Left ventricle myocardium inferior (tissue), 1 donor: ENCODE results near the gene INO80B. TPM values are rescaled to one million over a fixed set of nuclear protein-coding genes. Genes with fewer than 3 reads are reported as not detected.
"Not testable (repeated sequence)": the region's sequence is repeated elsewhere in the genome, so short reads cannot be mapped to it uniquely, and the experiment has no call there.

Experiments used
- DNase-seq: peaks from one replicate; pipeline ENCODE4 v3.0.0-alpha.2; 2020
- H3K27ac ChIP-seq: fragments of 200-600 bp; replicated peaks from 2 replicates; pipeline ENCODE4 v1.8.0; 2021
- H3K27me3 ChIP-seq: fragments of 200-600 bp; 2 replicates; pipeline ENCODE4 v1.8.0; 2021; ENCODE audit warnings: low read depth
- H3K36me3 ChIP-seq: fragments of 200-600 bp; 2 replicates; pipeline ENCODE4 v1.8.0; 2021
- H3K4me1 ChIP-seq: fragments of 200-600 bp; 2 replicates; pipeline ENCODE4 v1.8.0; 2021
- H3K4me3 ChIP-seq: fragments of 200-600 bp; 2 replicates; pipeline ENCODE4 v1.8.0; 2021; ENCODE audit warnings: mild to moderate bottlenecking, moderate library complexity
- H3K9me3 ChIP-seq: fragments of 200-600 bp; replicated peaks from 2 replicates; pipeline ENCODE4 v1.8.0; 2021
- CTCF ChIP-seq: fragments of 200-600 bp; IDR thresholded peaks from 2 replicates; pipeline ENCODE4 v1.8.0; 2021; ENCODE audit warnings: antibody characterized with exemption, mild to moderate bottlenecking, borderline replicate concordance
- intact Hi-C: fragments of 100-400 bp; cut with micrococcal nuclease; formaldehyde crosslinking; loops from one replicate; pipeline ENCODE4 v1.11.0; 2022
- total RNA-seq: library from RNA; stranded (reverse); fragmentation: NEBNext Ultra II Directional; extraction: Animal tissue kit (Norgen Biotek cat#: 25700); gene quantifications from one replicate; pipeline ENCODE4 v1.2.1, GENCODE V29; 2021
- donor health status: DM: no; HTN: yes; CAD: no; lungs with severe emphysema.

The INO80B gene
- total RNA-seq, 1 donor from 2014 or later = 19.3 TPM

- DNase-seq = no peak
Measured at GRCh38 chr2:74441170-74441689, 13.7 kb upstream of the INO80B start.

GRCh38 chr2:74441690-74442482 lies 13.0 kb upstream of the INO80B start, which contains the start of gene RTKN:
TSS of gene RTKN (minus strand) at chr2:74441937. CDS start at chr2:74441816, 121 bp downstream.
- peaks cover 14% of the 10 kb centered on the region for H3K27me3 ChIP-seq
- peak within 1 kb of the TSS; percentile 92 for H3K27ac ChIP-seq
- H3K4me1 ChIP-seq = peaks cover 47% of the 10 kb centered on the region
- no peak for TF ChIP-seq CTCF
- H3K36me3 ChIP-seq = no peaks in the 10 kb centered on the region
- peak within 1 kb of the TSS; percentile 73 for H3K4me3 ChIP-seq
- DNase-seq = peak; percentile 43
- no peaks in the 10 kb centered on the region for H3K9me3 ChIP-seq
- intact Hi-C loops = no loop called here

More at GRCh38 chr2:74441170-74441689, 13.7 kb upstream of the INO80B start:
- H3K27ac ChIP-seq = peak overlapping the region; percentile 92
- no peaks in the 10 kb centered on the region for H3K9me3 ChIP-seq
- H3K4me1 ChIP-seq = peaks cover 53% of the 10 kb centered on the region
- peaks cover 14% of the 10 kb centered on the region for H3K27me3 ChIP-seq
- intact Hi-C loops = no loop called here
- no peak for TF ChIP-seq CTCF
- H3K4me3 ChIP-seq = peak overlapping the region; percentile 73
- no peaks in the 10 kb centered on the region for H3K36me3 ChIP-seq

- Histone ChIP-seq H3K27ac (peak overlapping the region; percentile 92), H3K27me3 (peaks cover 14% of the 10 kb centered on the region), H3K4me3 (peak overlapping the region; percentile 73)
Measured at GRCh38 chr2:74442483-74443297, 12.2 kb upstream of the INO80B start.

GRCh38 chr2:74444498-74445318 lies 10.2 kb upstream of the INO80B start:
- H3K27ac ChIP-seq = no peak overlapping the region
- TF ChIP-seq CTCF = no peak
- H3K36me3 ChIP-seq = no peaks in the 10 kb centered on the region
- DNase-seq = no peak
- intact Hi-C loops = no loop called here
- H3K4me1 ChIP-seq = peaks cover 22% of the 10 kb centered on the region
- no peak overlapping the region for H3K4me3 ChIP-seq
- H3K9me3 ChIP-seq = no peaks in the 10 kb centered on the region
- H3K27me3 ChIP-seq = peaks cover 14% of the 10 kb centered on the region

More at GRCh38 chr2:74442483-74443297, 12.2 kb upstream of the INO80B start:
- H3K36me3 ChIP-seq, intact Hi-C loops, H3K9me3 ChIP-seq, DNase-seq: not testable (repeated sequence)
- peaks cover 40% of the 10 kb centered on the region for H3K4me1 ChIP-seq

- Histone ChIP-seq H3K27ac (no peak overlapping the region), H3K27me3 (peaks cover 19% of the 10 kb centered on the region), H3K4me1 (no peaks in the 10 kb centered on the region), H3K9me3 (no peaks in the 10 kb centered on the region), H3K36me3 (no peaks in the 10 kb centered on the region), H3K4me3 (no peak overlapping the region)
- no peak for DNase-seq
- intact Hi-C loops = no loop called here
- TF ChIP-seq CTCF = no peak
Measured at GRCh38 chr2:74447230-74447999, 7.5 kb upstream of the INO80B start.
